Effector memory CD8-positive, alpha-beta T cell (primary cell): Measurements from ENCODE around the gene ZSCAN5A.
A peak's percentile ranks its signal among the peaks of the same experiment; 100 is the strongest.
"Not testable (repeated sequence)": the region's sequence is repeated elsewhere in the genome, so short reads cannot be mapped to it uniquely, and the experiment has no call there.

Source experiments
- ATAC-seq: fragments of 150-1000 bp; cut with Tn5 transposase; replicated peaks from 2 replicates; pipeline ENCODE4 v1.10.0; 2021; ENCODE audit warnings: mild to moderate bottlenecking, moderate library complexity
- DNase-seq, 3 experiments: peaks; one replicate each; pipeline ENCODE4 v3.0.0; 2021
- H3K27ac Mint-ChIP-seq, 2 donors: one replicate each; pipeline ENCODE4 v1.8.0; 2022; ENCODE audit warnings: mild to moderate bottlenecking in 2 of 2, mixed read lengths in 2 of 2, moderate library complexity in 2 of 2
- H3K27me3 Mint-ChIP-seq, 2 donors: one replicate each; pipeline ENCODE4 v1.8.0; 2022; ENCODE audit warnings: mixed read lengths in 2 of 2
- H3K36me3 Mint-ChIP-seq: one replicate; pipeline ENCODE4 v1.8.0; 2022; ENCODE audit warnings: mild to moderate bottlenecking, moderate library complexity, mixed read lengths; ENCODE audit not compliant: insufficient read depth
- H3K4me1 Mint-ChIP-seq, 2 donors: one replicate each; pipeline ENCODE4 v1.8.0; 2022; ENCODE audit warnings: low read depth in 2 of 2, mixed read lengths in 2 of 2
- H3K4me3 Mint-ChIP-seq, 2 donors: one replicate each; pipeline ENCODE4 v1.8.0; 2022; ENCODE audit warnings: mild to moderate bottlenecking in 2 of 2, mixed read lengths in 2 of 2, moderate library complexity in 2 of 2
- H3K9me3 Mint-ChIP-seq, 2 donors: one replicate each; pipeline ENCODE4 v1.8.0; 2022; ENCODE audit warnings: mixed read lengths in 2 of 2

Gene ZSCAN5A

DNA sequence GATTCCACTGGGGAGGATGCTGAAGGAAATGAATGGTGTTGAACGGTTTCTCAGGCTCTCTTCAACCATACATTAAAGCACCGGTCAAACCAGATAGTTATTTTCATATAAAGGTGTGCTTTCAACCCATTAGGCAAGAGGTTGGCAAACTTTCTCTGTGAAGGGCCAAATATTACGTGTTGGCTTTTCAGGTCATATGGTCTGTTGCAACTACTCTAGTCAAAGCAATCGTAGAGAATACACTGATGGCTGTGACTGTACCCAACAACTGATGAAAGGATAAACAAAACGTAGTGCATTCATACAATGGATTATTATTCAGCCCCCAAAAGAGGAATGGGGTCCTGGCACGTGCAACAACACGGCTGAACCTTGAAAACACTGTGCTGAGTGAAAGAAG lies 5.8 kb downstream of the ZSCAN5A start:
- peaks cover 11 to 14% of the 10 kb centered on the region in 2 donors for H3K4me1 Mint-ChIP-seq
- no peak overlapping the region for H3K4me3 Mint-ChIP-seq

DNA sequence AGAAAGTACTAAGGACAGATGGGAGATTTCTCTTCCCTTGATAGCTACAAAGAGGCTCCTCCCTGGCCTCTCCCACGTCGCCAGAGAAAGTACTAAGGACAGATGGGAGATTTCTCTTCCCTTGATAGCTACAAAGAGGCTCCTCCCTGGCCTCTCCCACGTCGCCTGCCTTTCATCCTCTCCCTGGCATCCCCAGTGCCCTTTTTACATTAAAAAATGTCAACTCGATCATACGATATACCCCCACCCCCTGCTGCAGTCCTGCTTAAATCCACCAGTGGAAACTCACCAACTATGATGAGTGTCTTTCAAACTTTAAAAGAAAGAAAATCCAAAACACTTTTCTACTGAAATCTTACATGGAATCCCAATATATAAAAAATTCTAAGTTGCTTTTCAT lies 7.6 kb downstream of the ZSCAN5A start:
- not testable (repeated sequence) for H3K36me3 Mint-ChIP-seq, H3K27me3 Mint-ChIP-seq, ATAC-seq, H3K9me3 Mint-ChIP-seq, DNase-seq, H3K4me3 Mint-ChIP-seq
- peak overlapping the region in 1 of 2 donors; percentile 46 for H3K27ac Mint-ChIP-seq
- peaks cover 15 to 18% of the 10 kb centered on the region in 2 donors for H3K4me1 Mint-ChIP-seq

More for the DNA sequence above, 5.8 kb downstream of the ZSCAN5A start:
- H3K27ac Mint-ChIP-seq: peak overlapping the region; percentile 1 to 22
- H3K27me3 Mint-ChIP-seq: no peaks in the 10 kb centered on the region
- H3K36me3 Mint-ChIP-seq: peaks cover 4% of the 10 kb centered on the region
- ATAC-seq: no peak
- DNase-seq: no peak
- no peaks in the 10 kb centered on the region for H3K9me3 Mint-ChIP-seq

DNA sequence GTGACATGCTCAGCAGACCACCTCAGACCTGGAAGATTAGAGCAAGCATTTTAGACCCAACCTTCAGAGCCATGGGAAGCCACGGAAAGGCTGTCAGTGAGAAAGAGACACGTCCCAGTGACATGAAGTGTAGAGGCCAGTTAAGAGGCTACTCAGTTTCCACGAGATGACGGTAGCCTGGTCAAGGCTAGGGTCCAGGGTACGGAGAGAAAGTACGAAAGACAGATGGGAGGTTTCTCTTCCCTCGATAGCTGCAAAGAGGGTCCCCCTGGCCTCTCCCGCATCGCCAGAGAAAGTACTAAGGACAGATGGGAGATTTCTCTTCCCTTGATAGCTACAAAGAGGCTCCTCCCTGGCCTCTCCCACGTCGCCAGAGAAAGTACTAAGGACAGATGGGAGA lies 8.6 kb downstream of the ZSCAN5A start:
- ATAC-seq (no peak), DNase-seq (no peak)
- Mint-ChIP-seq H3K4me1 (peaks cover 22 to 25% of the 10 kb centered on the region in 2 donors), H3K27me3 (no peaks in the 10 kb centered on the region), H3K9me3 (no peaks in the 10 kb centered on the region), H3K36me3 (peaks cover 3% of the 10 kb centered on the region), H3K27ac (no peak overlapping the region), H3K4me3 (no peak overlapping the region)

DNA sequence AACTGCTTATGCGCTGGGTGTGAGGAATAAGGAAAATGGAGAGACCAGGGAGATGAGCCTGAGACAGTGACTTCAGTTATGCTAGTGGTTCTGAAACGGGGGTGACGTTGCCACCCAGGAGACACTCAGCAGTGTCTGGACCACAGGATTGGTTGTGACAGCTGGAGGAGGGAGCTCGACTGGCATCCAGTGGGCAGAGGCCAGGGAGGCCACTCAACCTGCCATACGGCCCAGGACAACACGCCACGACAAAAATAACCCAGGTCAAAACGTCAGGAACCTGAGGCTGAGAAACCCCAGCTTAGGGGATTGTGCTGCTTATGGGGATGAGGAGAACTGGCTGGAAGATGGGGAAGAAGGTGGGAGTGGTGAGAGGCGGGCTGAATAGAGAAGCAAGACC lies 10.4 kb downstream of the ZSCAN5A start:
- Mint-ChIP-seq H3K4me3 (no peak overlapping the region), H3K9me3 (no peaks in the 10 kb centered on the region), H3K27me3 (no peaks in the 10 kb centered on the region), H3K4me1 (peaks cover 20 to 29% of the 10 kb centered on the region in 2 donors), H3K27ac (peak overlapping the region in 1 of 2 donors; percentile 84), H3K36me3 (no peaks in the 10 kb centered on the region)
- no peak for ATAC-seq
- DNase-seq: no peak

DNA sequence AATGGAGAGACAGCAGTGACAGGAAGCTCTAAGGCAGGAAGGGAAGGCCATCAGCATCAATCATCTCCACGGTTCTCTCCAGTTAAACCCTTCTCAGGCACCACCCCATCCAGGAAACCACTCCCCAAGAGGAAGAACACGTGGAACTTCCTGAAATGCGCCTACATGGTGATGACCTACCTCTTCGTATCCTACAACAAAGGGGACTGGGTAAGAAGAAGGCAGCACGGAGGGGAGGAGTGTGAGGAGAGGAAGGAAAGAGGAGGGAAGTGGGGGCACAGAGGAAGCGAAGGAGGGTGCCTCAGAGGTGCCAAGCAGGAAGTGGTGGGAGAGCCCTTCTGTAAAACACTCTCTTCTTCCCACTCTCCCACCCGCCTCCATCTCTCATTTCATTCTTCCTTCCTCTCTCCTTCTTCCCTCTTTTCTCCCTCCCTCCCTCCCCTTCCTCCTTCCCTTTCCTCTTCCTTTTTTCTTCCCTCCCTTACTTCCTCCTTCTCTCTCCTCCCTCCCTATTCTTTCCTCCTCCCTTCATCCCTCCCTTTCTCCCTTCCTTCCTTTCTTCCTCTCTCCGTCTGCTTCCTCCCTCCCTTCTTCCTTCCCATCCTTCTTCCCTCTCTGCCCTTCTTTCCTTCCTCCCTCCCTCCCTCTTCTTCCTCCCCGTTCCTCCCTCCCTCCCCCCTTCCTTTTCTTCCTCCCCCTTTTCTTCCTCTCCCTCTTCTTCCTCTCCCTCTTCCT lies 12.6 kb downstream of the ZSCAN5A start:
- peaks cover 20 to 29% of the 10 kb centered on the region in 2 donors for H3K4me1 Mint-ChIP-seq
- no peaks in the 10 kb centered on the region for H3K9me3 Mint-ChIP-seq
- peak overlapping the region; percentile 62 to 85 for H3K27ac Mint-ChIP-seq
- DNase-seq (no peak), ATAC-seq (peak; percentile 46)
- no peaks in the 10 kb centered on the region for H3K36me3 Mint-ChIP-seq
- H3K4me3 Mint-ChIP-seq: peak overlapping the region; percentile 41 to 71
- no peaks in the 10 kb centered on the region for H3K27me3 Mint-ChIP-seq

DNA sequence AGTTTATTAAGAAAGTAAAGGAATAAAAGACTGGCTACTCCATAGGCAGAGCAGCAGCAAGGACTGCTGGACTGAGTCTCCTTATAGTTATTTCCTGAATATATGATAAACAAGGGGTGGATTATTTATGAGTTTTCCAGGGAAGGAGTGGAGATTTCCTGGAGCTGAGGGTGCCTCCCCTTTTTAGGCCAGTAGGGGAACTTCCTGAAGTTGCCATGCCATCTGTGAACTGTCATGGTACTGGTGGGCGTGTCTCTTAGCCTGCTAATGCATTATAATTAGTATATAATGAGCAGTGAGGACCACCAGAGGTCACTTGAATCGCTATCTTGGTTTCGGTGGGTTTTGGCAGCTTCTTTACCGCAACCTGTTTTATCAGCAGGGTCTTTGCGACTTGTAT lies 13.5 kb downstream of the ZSCAN5A start:
- H3K27me3 Mint-ChIP-seq: no peaks in the 10 kb centered on the region
- no peaks in the 10 kb centered on the region for H3K36me3 Mint-ChIP-seq
- DNase-seq: no peak
- H3K4me1 Mint-ChIP-seq: peaks cover 20 to 29% of the 10 kb centered on the region in 2 donors
- H3K4me3 Mint-ChIP-seq: peak overlapping the region in 1 of 2 donors; percentile 71
- no peaks in the 10 kb centered on the region for H3K9me3 Mint-ChIP-seq
- ATAC-seq: no peak
- peak overlapping the region; percentile 62 to 85 for H3K27ac Mint-ChIP-seq

DNA sequence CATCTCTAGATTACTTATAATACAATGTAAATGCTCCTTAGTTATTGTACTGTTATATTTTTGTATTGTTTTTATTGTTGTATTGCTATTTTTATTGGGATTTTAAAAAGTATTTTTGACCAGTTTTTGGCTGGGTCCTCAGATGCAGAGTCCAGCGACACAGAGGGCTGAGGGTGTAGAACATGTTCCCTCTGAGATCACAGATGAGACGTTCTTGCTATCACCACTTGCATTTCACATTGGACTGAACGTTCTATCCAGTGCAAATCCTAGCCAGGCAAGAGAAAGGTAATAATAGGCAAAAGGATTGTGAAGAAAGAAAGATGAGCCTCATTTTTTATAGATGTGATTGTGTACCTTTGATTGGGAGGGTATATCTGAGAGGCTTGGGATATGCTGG lies 15.0 kb downstream of the ZSCAN5A start:
- no peaks in the 10 kb centered on the region for H3K9me3 Mint-ChIP-seq
- H3K36me3 Mint-ChIP-seq: no peaks in the 10 kb centered on the region

DNA sequence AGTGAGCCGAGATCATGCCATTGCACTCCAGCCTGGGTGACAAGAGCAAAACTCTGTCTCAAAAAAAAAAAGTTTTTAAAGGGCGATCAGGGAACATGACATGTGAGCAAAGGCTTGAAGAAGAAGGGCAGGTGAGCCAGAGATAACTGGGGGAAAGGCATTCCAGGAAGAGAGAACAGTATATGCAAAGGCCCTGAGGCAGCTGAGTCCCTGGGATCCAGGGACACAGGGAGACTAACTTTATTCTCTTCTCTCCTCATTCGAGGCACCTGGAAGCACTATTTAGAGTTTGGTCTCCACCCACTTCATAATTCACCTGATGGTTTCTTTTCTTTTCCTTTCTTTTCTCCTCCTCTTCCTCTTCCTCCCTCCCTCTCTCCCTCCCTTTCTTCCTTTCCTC lies 17.6 kb downstream of the ZSCAN5A start:
- Mint-ChIP-seq H3K4me1 (peaks cover 6 to 11% of the 10 kb centered on the region in 2 donors), H3K9me3 (no peaks in the 10 kb centered on the region), H3K36me3 (no peaks in the 10 kb centered on the region), H3K27me3 (no peaks in the 10 kb centered on the region), H3K27ac (peak overlapping the region in 1 of 2 donors; percentile 23), H3K4me3 (no peak overlapping the region)
- ATAC-seq: no peak
- no peak for DNase-seq

More for the DNA sequence above, 15.0 kb downstream of the ZSCAN5A start:
- no peak overlapping the region for H3K4me3 Mint-ChIP-seq
- H3K4me1 Mint-ChIP-seq: peaks cover 20 to 29% of the 10 kb centered on the region in 2 donors
- no peak overlapping the region for H3K27ac Mint-ChIP-seq
- DNase-seq (no peak), ATAC-seq (no peak)
- H3K27me3 Mint-ChIP-seq: no peaks in the 10 kb centered on the region

DNA sequence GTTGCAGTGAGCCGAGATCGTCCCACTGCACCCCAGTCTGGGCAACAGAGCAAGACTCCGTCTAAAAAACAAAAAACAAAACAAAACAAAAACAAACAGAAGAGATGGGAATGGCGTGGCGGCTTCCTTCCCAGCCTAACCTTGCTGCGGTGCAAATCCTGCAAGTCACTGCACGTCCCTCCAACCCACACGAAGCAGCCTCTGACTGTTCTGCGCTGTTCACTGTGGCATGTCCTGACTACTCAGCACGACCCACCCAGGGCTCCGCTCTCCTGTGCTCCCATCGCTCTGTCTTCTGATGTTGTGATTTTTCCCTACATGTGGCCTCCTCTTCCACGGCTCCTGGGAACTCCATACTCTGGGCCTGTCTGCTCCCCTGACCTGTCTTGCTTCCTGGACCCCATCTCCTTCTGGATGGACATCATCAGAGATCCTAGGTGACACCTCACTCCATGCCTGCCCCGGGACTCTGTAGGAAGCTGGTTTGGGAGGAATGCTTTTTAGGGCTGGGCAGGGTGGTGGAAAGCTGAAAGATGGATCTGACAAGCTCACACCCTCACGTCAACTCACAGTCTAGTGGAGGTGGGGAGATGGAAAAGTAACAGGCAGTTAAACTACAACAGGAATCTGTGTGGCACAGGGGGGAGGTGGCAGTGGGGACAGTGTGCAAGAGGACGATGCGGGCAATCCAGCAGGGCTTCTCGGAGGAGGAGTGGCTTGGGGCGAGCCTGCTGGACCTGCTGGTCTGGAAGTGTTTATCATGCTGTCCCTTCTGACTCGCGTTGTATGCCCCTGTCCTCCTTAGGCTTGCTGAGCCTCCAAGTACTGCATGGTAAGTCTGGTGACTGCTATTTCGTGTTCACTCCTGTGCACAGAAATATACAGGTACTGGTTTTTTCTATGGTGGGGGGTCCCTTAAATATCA lies 18.8 kb downstream of the ZSCAN5A start:
- Mint-ChIP-seq H3K9me3 (no peaks in the 10 kb centered on the region), H3K36me3 (no peaks in the 10 kb centered on the region), H3K4me1 (peaks cover 0 to 2% of the 10 kb centered on the region in 2 donors), H3K27me3 (no peaks in the 10 kb centered on the region), H3K27ac (no peak overlapping the region), H3K4me3 (no peak overlapping the region)
- no peak for ATAC-seq
- DNase-seq: no peak

DNA sequence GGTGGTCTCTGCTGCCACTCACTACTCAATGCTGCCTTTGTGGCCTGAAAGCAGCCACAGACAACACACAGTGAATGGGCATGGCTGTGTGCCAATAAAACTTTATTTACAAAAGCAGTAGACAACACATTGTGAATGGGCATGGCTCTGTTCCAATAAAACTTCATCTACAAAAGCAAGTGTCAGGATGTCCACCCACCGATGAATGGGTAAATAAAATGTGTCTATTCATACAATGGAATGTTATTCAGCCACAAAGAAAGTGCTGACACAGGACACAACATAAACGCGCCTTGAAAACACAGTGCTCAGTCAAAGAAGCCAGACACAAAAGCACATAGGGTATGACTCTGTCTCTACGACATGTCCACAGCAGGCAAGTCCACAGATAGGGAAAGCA lies 20.1 kb downstream of the ZSCAN5A start:
- no peak for DNase-seq
- H3K27me3 Mint-ChIP-seq: no peaks in the 10 kb centered on the region
- H3K9me3 Mint-ChIP-seq: no peaks in the 10 kb centered on the region
- no peak overlapping the region for H3K27ac Mint-ChIP-seq
- no peak for ATAC-seq
- H3K36me3 Mint-ChIP-seq: no peaks in the 10 kb centered on the region
- no peaks in the 10 kb centered on the region for H3K4me1 Mint-ChIP-seq
- no peak overlapping the region for H3K4me3 Mint-ChIP-seq

DNA sequence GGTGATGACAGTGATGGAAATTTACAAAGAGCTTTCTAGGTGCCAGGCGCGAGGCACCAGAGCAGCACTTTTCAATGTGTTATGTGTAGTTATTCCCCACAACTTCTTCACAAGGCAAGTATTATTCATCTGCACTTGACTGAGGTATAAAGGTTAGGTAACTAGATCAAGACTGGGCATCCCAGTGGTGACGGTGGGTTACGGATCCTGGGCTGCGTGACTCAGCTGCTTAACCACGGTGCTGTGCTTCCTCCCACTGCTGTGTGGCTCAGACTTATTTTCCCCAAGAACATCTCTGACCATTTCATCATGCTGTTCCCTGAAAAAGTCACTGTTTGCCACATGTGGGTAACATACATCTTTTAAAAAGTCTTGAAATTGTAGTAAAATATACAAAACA lies 22.8 kb downstream of the ZSCAN5A start:
- H3K27me3 Mint-ChIP-seq: no peaks in the 10 kb centered on the region
- H3K27ac Mint-ChIP-seq: peak overlapping the region in 1 of 2 donors; percentile 55
- no peaks in the 10 kb centered on the region for H3K36me3 Mint-ChIP-seq
- peaks cover 0 to 3% of the 10 kb centered on the region in 2 donors for H3K4me1 Mint-ChIP-seq
- DNase-seq (no peak), ATAC-seq (no peak)
- H3K9me3 Mint-ChIP-seq: no peaks in the 10 kb centered on the region
- no peak overlapping the region for H3K4me3 Mint-ChIP-seq

DNA sequence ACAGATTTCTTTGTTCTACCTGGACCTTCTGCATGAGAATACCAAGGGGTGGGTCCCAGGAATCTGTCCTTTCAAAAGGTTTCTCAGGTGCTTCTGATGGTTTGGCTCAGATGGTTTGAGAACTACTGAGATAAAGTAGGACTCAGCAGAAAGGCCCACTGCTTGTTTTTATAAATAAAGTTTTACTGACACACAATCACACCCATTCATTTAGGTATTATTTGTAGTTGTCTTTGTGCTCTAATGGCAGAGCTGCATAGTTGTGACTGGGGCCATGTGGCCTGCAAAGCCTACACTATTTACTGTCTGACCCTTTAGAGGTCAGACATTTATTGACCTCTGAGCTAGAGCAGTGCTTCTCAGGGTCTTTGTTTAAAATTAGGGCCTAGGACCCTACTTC lies 24.5 kb downstream of the ZSCAN5A start:
- DNase-seq (no peak), ATAC-seq (no peak)
- H3K4me1 Mint-ChIP-seq: peaks cover 0 to 3% of the 10 kb centered on the region in 2 donors
- H3K9me3 Mint-ChIP-seq: no peaks in the 10 kb centered on the region
- no peak overlapping the region for H3K27ac Mint-ChIP-seq
- no peaks in the 10 kb centered on the region for H3K36me3 Mint-ChIP-seq
- no peak overlapping the region for H3K4me3 Mint-ChIP-seq
- no peaks in the 10 kb centered on the region for H3K27me3 Mint-ChIP-seq

DNA sequence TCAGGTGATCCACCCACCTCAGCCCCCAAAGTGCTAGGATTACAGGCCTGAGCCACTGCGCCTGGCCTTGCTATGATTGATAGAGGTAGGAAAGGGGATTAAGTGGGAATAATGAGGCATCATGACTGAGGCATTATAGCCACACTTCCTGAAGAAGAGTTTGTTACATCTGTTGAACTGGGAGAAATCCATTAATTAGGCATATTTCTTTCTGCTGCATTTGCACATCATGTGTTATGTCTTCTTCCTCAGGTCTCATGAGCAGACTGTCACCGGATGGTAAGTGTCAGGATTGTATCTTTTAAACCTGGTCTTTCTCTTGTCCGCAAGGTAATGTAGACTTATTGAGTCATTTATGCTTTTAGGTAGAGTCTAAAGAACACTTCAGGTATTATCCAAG lies 29.9 kb downstream of the ZSCAN5A start:
- no peaks in the 10 kb centered on the region for H3K9me3 Mint-ChIP-seq
- H3K4me1 Mint-ChIP-seq: peaks cover 0 to 3% of the 10 kb centered on the region in 2 donors
- no peaks in the 10 kb centered on the region for H3K27me3 Mint-ChIP-seq
- H3K27ac Mint-ChIP-seq: no peak overlapping the region
- DNase-seq (no peak), ATAC-seq (no peak)
- no peak overlapping the region for H3K4me3 Mint-ChIP-seq
- no peaks in the 10 kb centered on the region for H3K36me3 Mint-ChIP-seq

DNA sequence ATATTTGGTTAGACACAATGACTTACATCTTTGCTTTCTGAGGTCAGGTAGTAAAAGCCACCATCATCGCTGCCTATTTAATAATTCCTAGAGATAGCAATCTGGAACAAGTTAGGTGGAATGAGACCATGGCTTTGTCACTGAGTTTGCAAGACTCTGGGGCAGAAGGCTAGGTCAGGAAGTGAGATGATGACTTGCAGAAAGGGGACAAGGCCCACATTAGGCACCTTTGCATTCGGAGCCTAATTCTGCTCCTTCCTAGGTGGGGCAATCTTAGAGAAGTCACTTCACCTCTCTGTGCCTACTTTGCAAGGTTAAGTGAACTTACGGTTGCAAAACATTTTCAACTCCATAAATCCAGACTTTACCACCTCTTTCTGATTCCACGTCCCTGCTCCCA lies 31.8 kb downstream of the ZSCAN5A start:
- no peaks in the 10 kb centered on the region for H3K9me3 Mint-ChIP-seq
- H3K36me3 Mint-ChIP-seq: peaks cover 3% of the 10 kb centered on the region
- no peaks in the 10 kb centered on the region for H3K27me3 Mint-ChIP-seq
- H3K27ac Mint-ChIP-seq: no peak overlapping the region
- ATAC-seq (no peak), DNase-seq (no peak)
- H3K4me1 Mint-ChIP-seq: no peaks in the 10 kb centered on the region
- no peak overlapping the region for H3K4me3 Mint-ChIP-seq
